Liver (tissue), 9 donors: Measurements from ENCODE around the gene CDKL2. TPM values are rescaled to one million over a fixed set of nuclear protein-coding genes. Genes with fewer than 3 reads are reported as not detected.

Experiments
- DNase-seq: peaks from one replicate; pipeline ENCODE4 v3.0.0-alpha.2; 2017; ENCODE audit warnings: low spot score
- H3K27ac ChIP-seq, 2 donors: one replicate each; pipeline ENCODE4 v1.7.0; 2013; ENCODE audit warnings: inconsistent platforms in 2 of 2, low read length in 2 of 2, control low read depth in 1 of 2, low read depth in 1 of 2, mild to moderate bottlenecking in 1 of 2
- H3K27me3 ChIP-seq, 4 donors: one replicate each; pipeline versions ENCODE4 v1.6.1 to v1.7.0; 2013; ENCODE audit warnings: low read length in 3 of 4, inconsistent platforms in 1 of 4, mild to moderate bottlenecking in 1 of 4, moderate library complexity in 1 of 4; ENCODE audit not compliant: control insufficient read depth in 4 of 4, insufficient read depth in 4 of 4
- H3K36me3 ChIP-seq, 4 donors: one replicate each; pipeline versions ENCODE4 v1.6.1 to v1.7.0; 2013; ENCODE audit warnings: low read length in 3 of 4, mild to moderate bottlenecking in 3 of 4, low read depth in 1 of 4, moderate library complexity in 1 of 4; ENCODE audit not compliant: control insufficient read depth in 4 of 4, insufficient read depth in 3 of 4
- H3K4me1 ChIP-seq, 4 donors: one replicate each; pipeline versions ENCODE4 v1.6.1 to v1.7.0; 2013; ENCODE audit warnings: low read length in 3 of 4, mild to moderate bottlenecking in 3 of 4, moderate library complexity in 1 of 4; ENCODE audit not compliant: control insufficient read depth in 4 of 4, insufficient read depth in 4 of 4
- H3K4me3 ChIP-seq, 3 donors: one replicate each; pipeline versions ENCODE4 v1.6.1 to v1.7.0; 2013; ENCODE audit warnings: low read length in 3 of 3, control low read depth in 1 of 3, low read depth in 1 of 3, mild to moderate bottlenecking in 1 of 3
- H3K9ac ChIP-seq, 2 donors: one replicate each; pipeline ENCODE4 v1.7.0; 2013; ENCODE audit warnings: low read length in 2 of 2, mild to moderate bottlenecking in 2 of 2, moderate library complexity in 2 of 2, control low read depth in 1 of 2, low read depth in 1 of 2
- H3K9me3 ChIP-seq, 4 donors: one replicate each; pipeline versions ENCODE4 v1.6.1 to v1.7.0; 2013; ENCODE audit warnings: low read length in 3 of 4; ENCODE audit not compliant: control insufficient read depth in 4 of 4
- ATF3 ChIP-seq: IDR thresholded peaks from 2 replicates; pipeline ENCODE4 v1.6.1; 2016; ENCODE audit warnings: antibody characterized with exemption
- CTCF ChIP-seq: fragments of 150-350 bp; IDR thresholded peaks from 2 replicates; pipeline ENCODE4 v1.5.1; 2017; ENCODE audit warnings: improper control_type of control experiment, low read depth, low read length; ENCODE audit not compliant: missing input control
- EGR1 ChIP-seq, 2 donors: IDR thresholded peaks; 2 replicates each; pipeline ENCODE4 v1.6.1; 2016 to 2018; ENCODE audit warnings: antibody characterized with exemption in 2 of 2, low read depth in 2 of 2
- FOXA2 ChIP-seq: IDR thresholded peaks from 2 replicates; pipeline ENCODE4 v1.6.1; 2016; ENCODE audit warnings: antibody characterized with exemption
- GABPA ChIP-seq, 2 donors: IDR thresholded peaks in 1 of 2; conservative IDR thresholded peaks in 1 of 2; 2 replicates each; pipeline ENCODE4 v1.6.1; 2016; ENCODE audit warnings: antibody characterized with exemption in 2 of 2, mild to moderate bottlenecking in 1 of 2, moderate library complexity in 1 of 2
- JUND ChIP-seq, 2 donors: IDR thresholded peaks; 2 replicates each; pipeline ENCODE4 v1.6.1; 2016; ENCODE audit warnings: antibody characterized with exemption in 2 of 2
- TAF1 ChIP-seq: conservative IDR thresholded peaks from 2 replicates; pipeline ENCODE4 v1.6.1; 2016; ENCODE audit warnings: antibody characterized with exemption, mild to moderate bottlenecking
- WGBS: extraction: QIAGEN DNeasy Blood & Tissue Kit; methylation state at CpG from one replicate; pipeline ENCODE4 v1.1.7; 2013; 5-methylcytosine and 5-hydroxymethylcytosine counted together
- polyA plus RNA-seq, 2 donors: library from polyadenylated mRNA; stranded (reverse) in 1 of 2; unstranded in 1 of 2; fragments of 200-250 nt in 1 of 2; fragments of >200 nt in 1 of 2; fragmentation: Nextera tagmentation in 1 of 2; extraction: Ambion mirVana in 1 of 2; gene quantifications; one replicate each; pipeline versions ENCODE4 v1.2.1 to v1.2.3, GENCODE V29; 2013 to 2015
- total RNA-seq, 2 donors: library from RNA; depleted of rRNA; stranded (reverse); fragments of >200 nt; gene quantifications; one replicate each; pipeline ENCODE4 v1.2.3, GENCODE V29; 2014
- TF ChIP-seq, protein P1 (sequence below): IDR thresholded peaks from 2 replicates; pipeline ENCODE4 v1.6.1; 2016; ENCODE audit warnings: antibody characterized with exemption, mild to moderate bottlenecking
- TF ChIP-seq, protein P2 (sequence below): IDR thresholded peaks from 2 replicates; pipeline ENCODE4 v1.6.1; 2016; ENCODE audit warnings: antibody characterized with exemption
- donor health status: healthy.
- donor health status: healthy.
- donor health status: healthy.
- donor health status: healthy.
- donor health status: healthy.

CDKL2 gene
- total and polyA plus RNA-seq, 4 donors, result 0.02 to 0.14 (median 0.08) TPM; not detected in 1

GRCh38 chr4:75658876-75659275 is 28.5 kb upstream of the CDKL2 start:
- 86% methylated on average over 4 of the region's 4 CpGs for WGBS
- DNase-seq, result no peak
- TF ChIP-seq TAF1 (no peak), FOXA2 (no peak), CTCF (no peak), EGR1 (IDR thresholded peaks at IDR 0.05; ENCODE audit: low read depth in 2 of 2) (no peak)
- TF ChIP-seq, protein P1, sequence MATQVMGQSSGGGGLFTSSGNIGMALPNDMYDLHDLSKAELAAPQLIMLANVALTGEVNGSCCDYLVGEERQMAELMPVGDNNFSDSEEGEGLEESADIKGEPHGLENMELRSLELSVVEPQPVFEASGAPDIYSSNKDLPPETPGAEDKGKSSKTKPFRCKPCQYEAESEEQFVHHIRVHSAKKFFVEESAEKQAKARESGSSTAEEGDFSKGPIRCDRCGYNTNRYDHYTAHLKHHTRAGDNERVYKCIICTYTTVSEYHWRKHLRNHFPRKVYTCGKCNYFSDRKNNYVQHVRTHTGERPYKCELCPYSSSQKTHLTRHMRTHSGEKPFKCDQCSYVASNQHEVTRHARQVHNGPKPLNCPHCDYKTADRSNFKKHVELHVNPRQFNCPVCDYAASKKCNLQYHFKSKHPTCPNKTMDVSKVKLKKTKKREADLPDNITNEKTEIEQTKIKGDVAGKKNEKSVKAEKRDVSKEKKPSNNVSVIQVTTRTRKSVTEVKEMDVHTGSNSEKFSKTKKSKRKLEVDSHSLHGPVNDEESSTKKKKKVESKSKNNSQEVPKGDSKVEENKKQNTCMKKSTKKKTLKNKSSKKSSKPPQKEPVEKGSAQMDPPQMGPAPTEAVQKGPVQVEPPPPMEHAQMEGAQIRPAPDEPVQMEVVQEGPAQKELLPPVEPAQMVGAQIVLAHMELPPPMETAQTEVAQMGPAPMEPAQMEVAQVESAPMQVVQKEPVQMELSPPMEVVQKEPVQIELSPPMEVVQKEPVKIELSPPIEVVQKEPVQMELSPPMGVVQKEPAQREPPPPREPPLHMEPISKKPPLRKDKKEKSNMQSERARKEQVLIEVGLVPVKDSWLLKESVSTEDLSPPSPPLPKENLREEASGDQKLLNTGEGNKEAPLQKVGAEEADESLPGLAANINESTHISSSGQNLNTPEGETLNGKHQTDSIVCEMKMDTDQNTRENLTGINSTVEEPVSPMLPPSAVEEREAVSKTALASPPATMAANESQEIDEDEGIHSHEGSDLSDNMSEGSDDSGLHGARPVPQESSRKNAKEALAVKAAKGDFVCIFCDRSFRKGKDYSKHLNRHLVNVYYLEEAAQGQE, result no peak

GRCh38 chr4:75655562-75655961 is 25.2 kb upstream of the CDKL2 start:
- Histone ChIP-seq H3K27me3 (no peaks in the 10 kb centered on the region), H3K4me3 (no peak overlapping the region), H3K9me3 (no peaks in the 10 kb centered on the region), H3K9ac (no peak overlapping the region), H3K4me1 (no peaks in the 10 kb centered on the region), H3K36me3 (peaks cover 0 to 42% (median 33%) of the 10 kb centered on the region in 4 donors), H3K27ac (no peak overlapping the region)
- DNase-seq, result no peak
- WGBS, result 81% methylated on average over 2 of the region's 2 CpGs
- TF ChIP-seq JUND (IDR thresholded peaks at IDR 0.05), result no peak

More at GRCh38 chr4:75658876-75659275, 28.5 kb upstream of the CDKL2 start:
- Histone ChIP-seq H3K4me3 (no peak overlapping the region), H3K9ac (no peak overlapping the region), H3K4me1 (no peaks in the 10 kb centered on the region), H3K36me3 (peaks cover 5 to 33% (median 29%) of the 10 kb centered on the region in 4 donors), H3K27me3 (no peaks in the 10 kb centered on the region), H3K9me3 (no peaks in the 10 kb centered on the region), H3K27ac (no peak overlapping the region)

DNA sequence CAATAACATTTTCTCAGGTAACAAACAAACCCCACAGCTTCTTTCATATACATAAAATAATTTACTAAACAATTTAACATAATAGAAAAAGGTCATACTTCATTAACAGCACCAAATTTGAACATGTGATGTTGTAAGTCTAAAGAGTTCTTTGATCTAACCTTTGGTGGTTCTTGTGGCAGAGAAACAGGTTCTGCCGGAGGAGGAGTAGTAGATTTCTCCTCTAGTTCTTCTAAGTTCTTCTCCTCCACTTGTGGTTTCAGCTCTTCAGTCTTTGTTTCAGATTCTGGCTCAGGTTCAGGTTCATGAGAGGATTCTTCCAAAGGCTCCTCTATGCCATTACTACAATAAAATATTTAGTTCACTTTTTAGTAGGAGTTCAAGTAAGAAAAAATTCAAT is 24.6 kb upstream of the CDKL2 start:
- WGBS, result 88% methylated on average over 1 of the region's 1 CpG
- no peaks in the 10 kb centered on the region for H3K4me1 ChIP-seq
- no peaks in the 10 kb centered on the region for H3K27me3 ChIP-seq
- TF ChIP-seq, protein P2, sequence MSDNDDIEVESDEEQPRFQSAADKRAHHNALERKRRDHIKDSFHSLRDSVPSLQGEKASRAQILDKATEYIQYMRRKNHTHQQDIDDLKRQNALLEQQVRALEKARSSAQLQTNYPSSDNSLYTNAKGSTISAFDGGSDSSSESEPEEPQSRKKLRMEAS, result no peak
- TF ChIP-seq ATF3 (no peak), GABPA (IDR thresholded peaks at IDR 0.05 in 1 of 2, conservative IDR thresholded peaks at IDR 0.05 in 1 of 2) (no peak)
- peaks cover under 1 to 42% (median 33%) of the 10 kb centered on the region in 4 donors for H3K36me3 ChIP-seq
- no peak for DNase-seq
- H3K9ac ChIP-seq, result no peak overlapping the region
- no peak overlapping the region for H3K4me3 ChIP-seq
- no peaks in the 10 kb centered on the region for H3K9me3 ChIP-seq
- no peak overlapping the region for H3K27ac ChIP-seq
